Keratinocyte (primary cell): ENCODE data around the gene GALNT8. TPM values are rescaled to one million over a fixed set of nuclear protein-coding genes. Genes with fewer than 3 reads are reported as not detected.

Source experiments
- DNase-seq: peaks from one replicate; pipeline ENCODE4 v3.0.0-alpha.2; 2011; ENCODE audit warnings: low read depth, missing footprints, low spot score
- FAIRE-seq: peaks from 2 replicates; lab custom pipeline; 2011; peaks lifted over from hg19 to GRCh38; lab: Jason Lieb, UNC
- H2AFZ ChIP-seq: 2 replicates; pipeline ENCODE4 v1.6.0; 2012; ENCODE audit warnings: low read length, control low read depth, inconsistent platforms; ENCODE audit not compliant: control insufficient read depth
- H3K27ac ChIP-seq: 2 replicates; pipeline ENCODE4 v1.5.1; 2011; ENCODE audit warnings: low read length; ENCODE audit not compliant: control insufficient read depth, insufficient read depth
- H3K27me3 ChIP-seq: 3 replicates; pipeline ENCODE4 v1.6.0; 2011; ENCODE audit warnings: low read length; ENCODE audit not compliant: control insufficient read depth, insufficient read depth; ENCODE audit errors: extremely low read depth
- H3K36me3 ChIP-seq, 2 experiments: 2 replicates in 1 of 2; 3 replicates in 1 of 2; pipeline ENCODE4 v1.5.1; 2011; ENCODE audit warnings: low read length in 2 of 2, mild to moderate bottlenecking in 1 of 2; ENCODE audit not compliant: control insufficient read depth in 2 of 2, insufficient read depth in 2 of 2; ENCODE audit errors: extremely low read depth in 1 of 2
- H3K4me1 ChIP-seq: 3 replicates; pipeline ENCODE4 v1.5.1; 2011; ENCODE audit warnings: low read length; ENCODE audit not compliant: control insufficient read depth, insufficient read depth; ENCODE audit errors: extremely low read depth
- H3K4me2 ChIP-seq: 3 replicates; pipeline ENCODE4 v1.6.0; 2011; ENCODE audit warnings: low read depth, low read length; ENCODE audit not compliant: control insufficient read depth, insufficient read depth; ENCODE audit errors: extremely low read depth
- H3K4me3 ChIP-seq, 3 experiments: fragments of 200-600 bp in 1 of 3; sonication (generic) in 1 of 3; 2 replicates in 2 of 3; 3 replicates in 1 of 3; pipeline ENCODE4 v1.5.1; 2011 to 2016; ENCODE audit warnings: low read length in 3 of 3, mild to moderate bottlenecking in 3 of 3, control low read depth in 2 of 3, inconsistent platforms in 1 of 3, low read depth in 1 of 3, mixed read lengths in 1 of 3, mixed run types in 1 of 3, moderate library complexity in 1 of 3; ENCODE audit not compliant: control insufficient read depth in 2 of 3, insufficient read depth in 2 of 3; ENCODE audit errors: extremely low read depth in 1 of 3
- H3K79me2 ChIP-seq: 2 replicates; pipeline ENCODE4 v1.6.0; 2012; ENCODE audit warnings: low read length; ENCODE audit not compliant: control insufficient read depth, insufficient read depth
- H3K9ac ChIP-seq: 3 replicates; pipeline ENCODE4 v1.6.0; 2011; ENCODE audit warnings: low read length; ENCODE audit not compliant: control insufficient read depth, insufficient read depth; ENCODE audit errors: extremely low read depth
- H3K9me1 ChIP-seq: 3 replicates; pipeline ENCODE4 v1.6.0; 2011; ENCODE audit warnings: low read length; ENCODE audit not compliant: control insufficient read depth, insufficient read depth; ENCODE audit errors: extremely low read depth
- H3K9me3 ChIP-seq: 2 replicates; pipeline ENCODE4 v1.5.1; 2012; ENCODE audit warnings: low read depth, low read length; ENCODE audit not compliant: control insufficient read depth
- H4K20me1 ChIP-seq: 3 replicates; pipeline ENCODE4 v1.6.0; 2011; ENCODE audit warnings: low read length; ENCODE audit not compliant: control insufficient read depth, insufficient read depth; ENCODE audit errors: extremely low read depth
- CTCF ChIP-seq, 3 experiments: IDR thresholded peaks in 1 of 3; conservative IDR thresholded peaks in 1 of 3; optimal IDR thresholded peaks in 1 of 3; 2 replicates in 2 of 3; 3 replicates in 1 of 3; pipeline versions ENCODE3 to v1.5.1; 2011; ENCODE audit warnings: low read length in 3 of 3, mild to moderate bottlenecking in 3 of 3, moderate library complexity in 2 of 3, control low read depth in 1 of 3, inconsistent platforms in 1 of 3; ENCODE audit not compliant: insufficient read depth in 2 of 3; ENCODE audit errors: extremely low read depth in 1 of 3
- EZH2 ChIP-seq: IDR thresholded peaks from one replicate; pipeline ENCODE4 v1.6.1; 2012; ENCODE audit warnings: inconsistent platforms, mild to moderate bottlenecking, low read length, moderate library complexity
- dilution Hi-C: fragments of 300-500 bp; cut with MboI; formaldehyde crosslinking; loops from one replicate; pipeline ENCODE4 v1.7.0; 2020; ENCODE audit warnings: low sequenced_read_pairs; ENCODE audit not compliant: extremely low pct_ligation_motif_present
- polyA plus RNA-seq, 5 experiments: library from polyadenylated mRNA; depleted of rRNA in 3 of 5; stranded (reverse) in 3 of 5; stranded (forward) in 1 of 5; unstranded in 1 of 5; fragments of >200 nt; gene quantifications; 1 replicate in 1 of 5; 2 replicates in 3 of 5; 3 replicates in 1 of 5; pipeline versions ENCODE4 v1.2.1 to v1.2.3, GENCODE V29; 2011 to 2012; ENCODE audit warnings: missing spikeins in 2 of 5, low read depth in 1 of 5, low replicate concordance in 1 of 5

The GALNT8 gene
- polyA plus RNA-seq, 1 donor (not counting 4 experiments of a cell fraction or from before 2014, with no cell fraction given): 0.10 TPM

- Histone ChIP-seq H3K9ac (no peak overlapping the region), H3K4me2 (no peak overlapping the region), H2AFZ (no peak overlapping the region), H3K4me3 (no peak overlapping the region), H3K36me3 (no peaks in the 10 kb centered on the region), H3K27me3 (no peaks in the 10 kb centered on the region), H3K27ac (no peak overlapping the region), H3K9me3 (no peaks in the 10 kb centered on the region), H3K79me2 (no peaks in the 10 kb centered on the region), H4K20me1 (no peaks in the 10 kb centered on the region), H3K9me1 (no peaks in the 10 kb centered on the region), H3K4me1 (no peaks in the 10 kb centered on the region)
- dilution Hi-C loops: no loop called here
- TF ChIP-seq CTCF (optimal IDR thresholded peaks at IDR 0.05 in 1 of 3, IDR thresholded peaks at IDR 0.05 in 1 of 3, conservative IDR thresholded peaks at IDR 0.05 in 1 of 3; ENCODE audit: extremely low read depth in 1 of 3, insufficient read depth in 2 of 3, low read length in 3 of 3): no peak
- FAIRE-seq (no peak), DNase-seq (no peak)
These were observed 51.2 kb downstream of the GALNT8 start for GRCh38 chr12:4771172-4771959.

GRCh38 chr12:4771960-4772566 lies 51.9 kb downstream of the GALNT8 start:
- Histone ChIP-seq H3K4me2 (no peak overlapping the region), H3K79me2 (no peaks in the 10 kb centered on the region), H3K4me3 (no peak overlapping the region), H2AFZ (no peak overlapping the region), H3K9me1 (no peaks in the 10 kb centered on the region), H4K20me1 (no peaks in the 10 kb centered on the region), H3K9ac (no peak overlapping the region), H3K27ac (no peak overlapping the region), H3K36me3 (no peaks in the 10 kb centered on the region), H3K4me1 (no peaks in the 10 kb centered on the region), H3K9me3 (no peaks in the 10 kb centered on the region), H3K27me3 (no peaks in the 10 kb centered on the region)
- dilution Hi-C loops: no loop called here
- no peak for TF ChIP-seq EZH2
- TF ChIP-seq CTCF (optimal IDR thresholded peaks at IDR 0.05 in 1 of 3, IDR thresholded peaks at IDR 0.05 in 1 of 3, conservative IDR thresholded peaks at IDR 0.05 in 1 of 3; ENCODE audit: extremely low read depth in 1 of 3, insufficient read depth in 2 of 3, low read length in 3 of 3): no peak
- FAIRE-seq (no peak), DNase-seq (no peak)
